ENCODE data around the gene ADAMTSL5.

Gene ADAMTSL5

DNA sequence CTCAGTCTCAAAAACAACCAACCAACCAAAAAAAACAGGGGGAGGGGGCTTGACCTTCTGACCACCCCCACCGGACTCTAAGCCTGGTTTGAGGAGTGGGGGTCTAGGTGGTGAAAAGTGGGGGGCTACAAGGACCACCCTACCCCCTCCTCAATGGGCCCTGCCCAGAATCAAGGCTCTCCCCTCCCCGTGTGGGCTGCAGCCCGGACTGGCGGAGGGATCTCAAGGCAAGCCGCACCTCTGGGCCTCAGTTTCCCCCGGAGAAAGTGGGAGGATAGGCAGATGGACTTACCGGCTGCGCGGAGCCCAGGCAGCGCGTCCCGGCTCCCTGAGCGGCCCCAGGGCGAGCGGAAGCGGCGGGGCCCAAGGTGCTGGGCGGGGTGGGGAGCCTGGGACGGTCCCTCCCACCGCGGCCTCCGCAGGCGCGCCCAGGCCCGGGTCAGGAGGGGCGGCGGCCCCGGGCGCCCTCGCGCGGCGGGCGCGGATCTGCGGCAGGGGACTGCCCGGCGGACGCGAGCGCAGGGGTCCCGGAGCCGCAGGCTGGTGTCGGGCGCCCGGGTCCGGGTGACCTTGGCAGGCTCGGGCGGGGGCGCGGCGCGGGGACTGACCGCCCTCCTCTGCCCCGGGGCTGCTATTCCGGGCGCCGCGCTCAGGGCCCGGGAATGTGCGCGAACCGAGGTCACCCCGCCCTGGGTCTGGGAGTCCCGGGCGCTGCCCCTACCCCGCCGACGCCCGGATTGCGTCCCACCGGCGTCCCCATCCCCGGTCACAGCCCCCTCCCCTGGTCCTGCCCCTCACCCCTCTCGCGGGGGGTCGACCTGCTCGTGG is at the start of gene ADAMTSL5:
Gene ADAMTSL5, minus strand, starts transcription at position 349 of the 828 bp plus-strand sequence. CDS start 2,076 bp downstream, outside the sequence.
- H3K9me3 ChIP-seq = peaks cover 3% of the 10 kb centered on the region; the same call in 1 of the 2 replicates
- H3K36me3 ChIP-seq (replicated peaks) = no peaks in the 10 kb centered on the region; the same call in 1 of the 2 replicates
- H3K27me3 ChIP-seq (ENCODE audit: low read depth) = no peaks in the 10 kb centered on the region
- peaks cover 9% of the 10 kb centered on the region for H3K4me1 ChIP-seq
- peak within 1 kb of the TSS; percentile 37 for H3K4me3 ChIP-seq
- DNase-seq (ENCODE audit: low spot score in 2 of 2) = peak; percentile 65 to 82
- in situ Hi-C loops (cut with MboI; ENCODE audit: low sequenced_read_pairs) = no loop called here

GRCh38 chr19:1561236-1561842 is 48.5 kb upstream of the ADAMTSL5 start:
- no peak overlapping the region for H3K4me3 ChIP-seq
- in situ Hi-C loops (cut with MboI; ENCODE audit: low sequenced_read_pairs) = no loop called here
- no peak for DNase-seq (ENCODE audit: low spot score in 2 of 2)
- H3K36me3 ChIP-seq (replicated peaks) = peaks cover 8% of the 10 kb centered on the region
- no peaks in the 10 kb centered on the region for H3K27me3 ChIP-seq (ENCODE audit: low read depth)
- H3K9me3 ChIP-seq = no peaks in the 10 kb centered on the region
- no peaks in the 10 kb centered on the region for H3K4me1 ChIP-seq

DNA sequence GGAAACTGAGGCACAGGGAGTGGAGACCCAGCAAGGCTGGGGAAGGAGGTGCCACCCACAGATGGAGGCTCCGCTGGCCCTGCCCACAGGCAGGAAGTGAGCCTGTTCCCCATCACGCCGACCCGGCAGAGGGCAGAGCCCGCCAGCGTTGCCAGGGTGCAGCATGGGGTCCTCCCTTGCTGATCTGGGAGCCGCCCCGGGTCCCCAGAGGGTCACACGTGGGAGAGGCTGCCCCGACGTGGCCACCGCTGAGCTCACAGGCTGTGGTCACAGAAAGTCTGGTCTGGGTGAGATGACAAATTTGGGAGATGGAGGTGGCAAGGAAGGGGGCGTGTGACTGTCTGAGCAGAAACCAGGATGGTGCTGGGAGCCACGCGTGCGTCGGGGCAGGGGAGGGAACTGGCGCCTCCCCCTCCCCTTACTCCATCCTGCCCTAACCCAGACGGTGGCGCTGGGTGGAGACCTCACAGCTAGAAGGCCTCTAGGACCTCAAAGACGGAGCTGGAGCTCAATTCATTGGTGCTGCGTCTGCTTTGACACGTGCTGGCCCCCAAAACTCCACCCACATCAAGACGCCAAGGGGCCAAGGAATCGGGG is 47.6 kb upstream of the ADAMTSL5 start:
- no peak for DNase-seq (ENCODE audit: low spot score in 2 of 2)
- H3K36me3 ChIP-seq (replicated peaks) = peaks cover 8% of the 10 kb centered on the region
- H3K9me3 ChIP-seq = no peaks in the 10 kb centered on the region
- in situ Hi-C loops (cut with MboI; ENCODE audit: low sequenced_read_pairs) = no loop called here
- H3K4me1 ChIP-seq = no peaks in the 10 kb centered on the region
- no peaks in the 10 kb centered on the region for H3K27me3 ChIP-seq (ENCODE audit: low read depth)
- no peak overlapping the region for H3K4me3 ChIP-seq

DNA sequence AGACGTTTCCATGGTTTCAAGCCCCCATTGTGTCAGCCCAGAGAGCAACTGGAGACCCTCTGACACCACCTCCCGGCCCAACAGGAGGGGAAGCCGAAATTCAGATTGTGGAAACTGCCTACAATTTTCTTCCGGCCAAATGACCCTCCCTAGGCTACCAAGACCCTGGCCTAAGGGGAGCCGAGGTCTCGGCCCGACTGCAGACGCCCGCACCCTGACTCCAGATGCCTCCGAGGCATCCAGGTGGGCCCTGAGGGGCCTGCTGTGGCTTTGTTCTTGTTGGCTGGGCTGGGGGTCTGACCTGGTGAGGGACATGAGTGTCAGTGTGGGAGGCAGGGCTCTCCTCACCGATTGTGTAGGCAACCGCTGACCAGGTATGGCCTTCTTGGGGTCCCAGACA is 45.7 kb upstream of the ADAMTSL5 start:
- no peak overlapping the region for H3K4me3 ChIP-seq
- DNase-seq (ENCODE audit: low spot score in 2 of 2) = no peak
- no peaks in the 10 kb centered on the region for H3K4me1 ChIP-seq
- H3K27me3 ChIP-seq (ENCODE audit: low read depth) = no peaks in the 10 kb centered on the region
- no peaks in the 10 kb centered on the region for H3K9me3 ChIP-seq
- peaks cover 6% of the 10 kb centered on the region for H3K36me3 ChIP-seq (replicated peaks)
- in situ Hi-C loops (cut with MboI; ENCODE audit: low sequenced_read_pairs) = no loop called here

GRCh38 chr19:1556390-1557070 is 43.7 kb upstream of the ADAMTSL5 start:
- no peak for DNase-seq (ENCODE audit: low spot score in 2 of 2)
- Histone ChIP-seq H3K27me3 (ENCODE audit: low read depth) (no peaks in the 10 kb centered on the region), H3K4me1 (no peaks in the 10 kb centered on the region), H3K36me3 (replicated peaks) (peaks cover 6% of the 10 kb centered on the region; the same call in 1 of the 2 replicates), H3K4me3 (no peak overlapping the region), H3K9me3 (no peaks in the 10 kb centered on the region)
- in situ Hi-C loops (cut with MboI; ENCODE audit: low sequenced_read_pairs) = no loop called here

DNA sequence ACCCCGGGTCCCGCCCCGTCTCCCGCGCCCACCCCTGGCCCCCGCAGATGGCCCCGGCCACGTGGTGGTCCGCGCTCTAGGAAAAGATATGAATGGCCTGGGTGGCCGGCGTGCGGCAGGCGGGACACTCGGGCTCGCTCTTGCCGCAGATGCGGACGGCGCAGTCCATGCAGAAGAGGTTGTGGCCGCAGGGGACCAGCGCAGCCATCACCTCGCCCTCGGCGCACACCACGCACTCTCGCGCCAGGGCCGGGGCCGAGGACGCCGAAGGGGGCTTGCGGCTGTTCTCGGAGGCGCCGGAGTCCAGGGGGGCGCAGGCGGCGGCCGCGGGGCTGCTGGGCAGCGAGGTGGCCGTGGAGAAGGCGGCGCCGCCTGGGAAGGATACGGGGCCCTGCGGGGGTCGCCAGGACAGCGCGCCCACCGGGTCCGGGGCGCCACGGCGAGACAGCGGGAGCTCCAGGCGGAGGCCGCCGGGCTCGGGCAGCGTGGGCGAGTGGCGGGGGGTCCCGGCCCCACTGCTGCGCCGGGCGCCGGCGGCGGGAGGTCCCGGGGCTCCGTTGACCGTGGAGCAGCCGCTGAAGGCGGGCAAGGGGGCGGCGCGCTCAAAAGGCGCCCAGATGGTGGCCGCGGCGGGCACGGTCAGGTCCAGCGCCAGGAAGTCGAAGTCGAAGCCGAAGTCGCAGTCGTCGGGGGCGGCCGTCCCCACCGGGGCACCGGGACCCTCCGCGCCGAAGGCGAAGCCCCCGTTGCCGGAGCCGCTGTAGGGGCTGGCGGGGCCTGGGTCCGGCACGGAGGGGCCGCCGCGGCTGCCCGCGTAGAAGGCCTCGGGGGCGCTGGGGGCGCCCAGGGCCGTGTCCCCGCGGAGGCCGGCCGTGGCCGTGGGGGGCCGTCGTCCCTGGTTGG is 42.9 kb upstream of the ADAMTSL5 start:
- Histone ChIP-seq H3K36me3 (replicated peaks) (peaks cover 6% of the 10 kb centered on the region; the same call in 1 of the 2 replicates), H3K9me3 (no peaks in the 10 kb centered on the region), H3K4me1 (no peaks in the 10 kb centered on the region), H3K4me3 (no peak overlapping the region), H3K27me3 (ENCODE audit: low read depth) (no peaks in the 10 kb centered on the region)
- DNase-seq (ENCODE audit: low spot score in 2 of 2) = no peak
- in situ Hi-C loops (cut with MboI; ENCODE audit: low sequenced_read_pairs) = no loop called here

DNA sequence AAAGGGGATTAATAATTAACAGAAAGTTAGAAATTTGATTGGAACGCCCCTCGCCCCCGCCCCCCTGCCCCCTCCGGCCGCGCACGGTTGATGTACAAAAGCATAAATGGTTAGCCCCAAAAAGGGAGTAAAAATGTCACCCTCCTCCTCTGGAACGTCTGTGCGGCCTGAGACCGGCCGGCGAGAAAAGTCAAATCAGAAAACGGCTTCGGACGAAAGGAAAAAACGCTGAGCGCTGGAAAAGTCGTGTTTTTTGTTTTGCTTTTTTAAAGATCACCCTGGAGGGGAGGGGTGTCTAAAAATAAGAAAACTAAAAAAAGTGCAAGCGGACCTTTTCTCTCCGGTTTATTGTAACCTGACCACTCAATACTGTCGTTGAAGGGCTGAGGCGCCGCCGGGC is 42.1 kb upstream of the ADAMTSL5 start:
- in situ Hi-C loops (cut with MboI; ENCODE audit: low sequenced_read_pairs) = no loop called here
- peaks cover 6% of the 10 kb centered on the region; the same call in 1 of the 2 replicates for H3K36me3 ChIP-seq (replicated peaks)
- DNase-seq (ENCODE audit: low spot score in 2 of 2) = no peak
- H3K27me3 ChIP-seq (ENCODE audit: low read depth) = no peaks in the 10 kb centered on the region
- H3K9me3 ChIP-seq = no peaks in the 10 kb centered on the region
- no peak overlapping the region for H3K4me3 ChIP-seq
- H3K4me1 ChIP-seq = no peaks in the 10 kb centered on the region

GRCh38 chr19:1553415-1553814 is 40.6 kb upstream of the ADAMTSL5 start:
- in situ Hi-C loops (cut with MboI; ENCODE audit: low sequenced_read_pairs) = no loop called here

DNA sequence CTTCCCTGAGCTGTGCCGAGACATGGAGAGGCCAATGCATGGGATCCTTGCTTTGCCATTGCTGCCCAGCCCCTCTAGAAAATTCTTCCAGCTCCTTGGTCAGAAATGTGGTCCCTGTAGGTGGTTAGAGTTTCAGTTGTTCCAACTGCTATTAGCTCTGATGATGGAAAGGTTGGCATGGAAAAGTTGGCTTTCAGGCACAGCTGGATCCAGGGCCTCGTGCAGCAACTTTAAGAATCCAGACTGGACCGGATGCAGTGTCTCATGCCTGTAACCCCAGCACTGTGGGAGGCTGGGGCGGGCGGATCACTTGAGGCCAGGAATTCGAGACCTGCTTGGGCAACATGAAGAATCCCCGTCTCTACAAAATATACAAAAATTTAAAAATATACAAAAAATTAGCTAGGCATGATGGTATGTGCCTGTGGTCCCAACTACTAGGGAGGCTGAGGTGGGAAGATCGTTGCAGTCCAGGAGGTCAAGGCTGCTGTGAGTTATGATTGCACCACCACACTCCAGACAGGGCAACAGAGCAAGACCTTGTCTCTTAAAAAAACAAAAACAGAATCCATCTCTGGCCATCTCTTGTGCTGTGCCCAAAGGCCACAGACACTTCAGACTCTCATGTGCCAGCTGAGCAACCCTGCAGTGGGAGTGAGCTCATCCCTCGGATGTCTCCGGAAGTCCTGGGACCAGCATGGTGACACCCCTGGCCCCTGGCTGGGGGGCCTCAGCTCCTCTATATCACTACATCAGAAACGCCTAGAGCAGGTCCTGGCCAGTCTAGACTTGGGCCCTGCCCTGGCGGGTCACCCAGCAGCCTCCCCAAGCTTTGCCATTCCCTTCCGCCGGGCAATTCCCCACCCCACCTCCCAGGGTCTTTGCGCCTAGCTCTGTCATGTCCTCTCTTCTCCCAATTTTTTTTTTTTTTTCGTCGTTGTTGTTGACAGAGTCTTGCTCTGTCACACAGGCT is 38.5 kb upstream of the ADAMTSL5 start:
- no peak for DNase-seq (ENCODE audit: low spot score in 2 of 2)
- Histone ChIP-seq H3K9me3 (no peaks in the 10 kb centered on the region), H3K4me1 (no peaks in the 10 kb centered on the region; the same call in 1 of the 2 replicates), H3K4me3 (no peak overlapping the region), H3K27me3 (ENCODE audit: low read depth) (no peaks in the 10 kb centered on the region), H3K36me3 (replicated peaks) (peaks cover under 1% of the 10 kb centered on the region; the same call in 1 of the 2 replicates)
- in situ Hi-C loops (cut with MboI; ENCODE audit: low sequenced_read_pairs) = no loop called here

More at GRCh38 chr19:1553415-1553814, 40.6 kb upstream of the ADAMTSL5 start:
- no peaks in the 10 kb centered on the region for H3K9me3 ChIP-seq
- no peaks in the 10 kb centered on the region for H3K27me3 ChIP-seq (ENCODE audit: low read depth)
- peaks cover 6% of the 10 kb centered on the region; the same call in 1 of the 2 replicates for H3K36me3 ChIP-seq (replicated peaks)
- no peak for DNase-seq (ENCODE audit: low spot score in 2 of 2)
- no peak overlapping the region for H3K4me3 ChIP-seq
- H3K4me1 ChIP-seq = no peaks in the 10 kb centered on the region

DNA sequence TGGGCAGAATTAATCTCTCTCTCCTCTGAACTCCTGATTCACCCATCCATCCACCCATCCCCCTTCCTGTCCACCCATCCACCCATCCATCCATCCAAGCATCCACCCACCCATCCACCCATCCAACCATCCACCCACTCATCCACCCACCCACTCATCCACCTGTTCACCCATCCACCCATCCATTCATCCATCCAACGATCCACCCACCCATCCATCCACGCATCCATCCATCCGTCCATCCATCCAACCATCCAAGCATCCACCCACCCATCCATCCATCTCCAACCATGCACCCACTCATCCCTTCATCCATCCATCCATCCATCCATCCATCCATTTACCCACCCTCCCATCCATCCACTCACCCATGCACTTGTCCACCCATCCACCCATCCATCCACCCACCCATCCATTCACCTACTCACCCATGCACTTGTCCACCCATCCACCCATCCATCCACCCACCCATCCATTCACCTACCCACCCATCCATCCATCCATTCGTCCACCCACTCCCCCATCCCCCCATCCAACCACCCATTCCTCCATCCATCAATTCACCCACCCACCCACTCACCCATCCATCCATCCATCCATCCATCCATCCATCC is 36.6 kb upstream of the ADAMTSL5 start:
- Histone ChIP-seq H3K36me3 (replicated peaks) (no peaks in the 10 kb centered on the region), H3K9me3 (no peaks in the 10 kb centered on the region), H3K4me3 (no peak overlapping the region), H3K27me3 (ENCODE audit: low read depth) (no peaks in the 10 kb centered on the region), H3K4me1 (peaks cover 2% of the 10 kb centered on the region)
- DNase-seq (ENCODE audit: low spot score in 2 of 2) = no peak
- in situ Hi-C loops (cut with MboI; ENCODE audit: low sequenced_read_pairs) = no loop called here

GRCh38 chr19:1540365-1540925 is 27.6 kb upstream of the ADAMTSL5 start:
- peaks cover 3% of the 10 kb centered on the region; the same call in 1 of the 2 replicates for H3K9me3 ChIP-seq
- in situ Hi-C loops (cut with MboI; ENCODE audit: low sequenced_read_pairs) = no loop called here
- no peak overlapping the region for H3K4me3 ChIP-seq
- peaks cover 2% of the 10 kb centered on the region; the same call in 1 of the 2 replicates for H3K4me1 ChIP-seq
- no peaks in the 10 kb centered on the region for H3K36me3 ChIP-seq (replicated peaks)
- H3K27me3 ChIP-seq (ENCODE audit: low read depth) = no peaks in the 10 kb centered on the region
- DNase-seq (ENCODE audit: low spot score in 2 of 2) = no peak

Measured in HAP-1 (cell line).